Astrocyte (in vitro differentiated cells and primary cell): Measurements from ENCODE around the gene GMPPA. TPM values are rescaled to one million over a fixed set of nuclear protein-coding genes. Genes with fewer than 3 reads are reported as not detected.
A peak's percentile ranks its signal among the peaks of the same experiment; 100 is the strongest.

ENCODE experiments used
- DNase-seq: peaks from one replicate; pipeline ENCODE4 v3.0.0-alpha.2; 2010; ENCODE audit warnings: low read depth
- FAIRE-seq: peaks from 2 replicates; lab custom pipeline; 2011; peaks lifted over from hg19 to GRCh38; lab: Jason Lieb, UNC
- H2AFZ ChIP-seq: 2 replicates; pipeline ENCODE4 v1.6.0; 2012; ENCODE audit warnings: low read depth, low read length, inconsistent platforms
- H3K27ac ChIP-seq: 2 replicates; pipeline ENCODE4 v1.5.1; 2011; ENCODE audit warnings: low read depth, low read length, inconsistent platforms
- H3K27me3 ChIP-seq: 2 replicates; pipeline ENCODE4 v1.6.0; 2011; ENCODE audit warnings: low read length, inconsistent platforms; ENCODE audit not compliant: insufficient read depth
- H3K36me3 ChIP-seq: 2 replicates; pipeline ENCODE4 v1.5.1; 2011; ENCODE audit warnings: low read length, inconsistent platforms; ENCODE audit not compliant: insufficient read depth
- H3K4me1 ChIP-seq: 2 replicates; pipeline ENCODE4 v1.5.1; 2011; ENCODE audit warnings: low read length, inconsistent platforms; ENCODE audit not compliant: insufficient read depth
- H3K4me2 ChIP-seq: 2 replicates; pipeline ENCODE4 v1.6.0; 2012; ENCODE audit warnings: low read length, inconsistent platforms
- H3K4me3 ChIP-seq: 2 replicates; pipeline ENCODE4 v1.5.1; 2011; ENCODE audit warnings: low read depth, mild to moderate bottlenecking, low read length, inconsistent platforms; ENCODE audit not compliant: insufficient read depth
- H3K79me2 ChIP-seq: 2 replicates; pipeline ENCODE4 v1.6.0; 2012; ENCODE audit warnings: mild to moderate bottlenecking, low read length, inconsistent platforms; ENCODE audit not compliant: insufficient read depth
- H3K9ac ChIP-seq: 2 replicates; pipeline ENCODE4 v1.6.0; 2012; ENCODE audit warnings: mild to moderate bottlenecking, low read length, inconsistent platforms
- H3K9me3 ChIP-seq: 2 replicates; pipeline ENCODE4 v1.5.1; 2012; ENCODE audit warnings: low read depth, mild to moderate bottlenecking, low read length, inconsistent platforms; ENCODE audit not compliant: insufficient read depth
- H4K20me1 ChIP-seq: 2 replicates; pipeline ENCODE4 v1.6.0; 2012; ENCODE audit warnings: low read length, inconsistent platforms; ENCODE audit not compliant: insufficient read depth
- H3K27ac Mint-ChIP-seq: one replicate; pipeline ENCODE4 v1.8.0; 2021; ENCODE audit warnings: mild to moderate bottlenecking, mixed read lengths; ENCODE audit not compliant: unreplicated experiment
- H3K27me3 Mint-ChIP-seq: one replicate; pipeline ENCODE4 v1.8.0; 2021; ENCODE audit warnings: low read depth, mixed read lengths; ENCODE audit not compliant: unreplicated experiment
- H3K36me3 Mint-ChIP-seq: one replicate; pipeline ENCODE4 v1.8.0; 2021; ENCODE audit warnings: low read depth, mixed read lengths; ENCODE audit not compliant: unreplicated experiment
- H3K4me1 Mint-ChIP-seq: one replicate; pipeline ENCODE4 v1.8.0; 2021; ENCODE audit warnings: low read depth, mixed read lengths; ENCODE audit not compliant: unreplicated experiment
- H3K4me3 Mint-ChIP-seq: one replicate; pipeline ENCODE4 v1.8.0; 2021; ENCODE audit warnings: mild to moderate bottlenecking, moderate library complexity, mixed read lengths; ENCODE audit not compliant: unreplicated experiment
- H3K9me3 Mint-ChIP-seq: one replicate; pipeline ENCODE4 v1.8.0; 2021; ENCODE audit warnings: mild to moderate bottlenecking, mixed read lengths; ENCODE audit not compliant: unreplicated experiment
- CTCF ChIP-seq: IDR thresholded peaks from 2 replicates; pipeline ENCODE4 v1.5.1; 2011; ENCODE audit warnings: low read depth, mild to moderate bottlenecking, inconsistent platforms, low read length, moderate library complexity; ENCODE audit not compliant: insufficient read depth
- EZH2 ChIP-seq: IDR thresholded peaks from 2 replicates; pipeline ENCODE4 v1.6.1; 2012; ENCODE audit warnings: mild to moderate bottlenecking, low read length, inconsistent platforms; ENCODE audit not compliant: insufficient read depth
- total RNA-seq: library from RNA; stranded (reverse); gene quantifications from 2 replicates; pipeline ENCODE4 v1.2.1, GENCODE V29; 2021

Gene GMPPA
- total RNA-seq, 1 donor from 2014 or later = 49.5 TPM

- Histone ChIP-seq H3K4me3 (no peak overlapping the region), H3K36me3 (peaks cover 13% of the 10 kb centered on the region), H3K4me1 (peaks cover 32% of the 10 kb centered on the region), H4K20me1 (peaks cover 56% of the 10 kb centered on the region), H3K79me2 (peaks cover 35% of the 10 kb centered on the region), H3K27ac (no peak overlapping the region), H3K4me2 (peak overlapping the region; percentile 54), H3K27me3 (no peaks in the 10 kb centered on the region), H2AFZ (no peak overlapping the region), H3K9me3 (no peaks in the 10 kb centered on the region), H3K9ac (peak overlapping the region; percentile 37)
- Mint-ChIP-seq H3K4me3 (peak overlapping the region; percentile 40), H3K27me3 (peaks cover 2% of the 10 kb centered on the region), H3K9me3 (no peaks in the 10 kb centered on the region), H3K4me1 (peaks cover 7% of the 10 kb centered on the region), H3K27ac (no peak overlapping the region), H3K36me3 (peaks cover 7% of the 10 kb centered on the region)
- FAIRE-seq (no peak), DNase-seq (no peak)
- TF ChIP-seq CTCF (no peak), EZH2 (no peak)
Observed at GRCh38 chr2:219538956-219539788, 40.5 kb downstream of the GMPPA start.

GRCh38 chr2:219539926-219540678, 41.4 kb downstream of the GMPPA start:
- Histone ChIP-seq H4K20me1 (peaks cover 56% of the 10 kb centered on the region), H3K27ac (no peak overlapping the region), H3K4me2 (no peak overlapping the region), H3K36me3 (peaks cover 13% of the 10 kb centered on the region), H3K27me3 (no peaks in the 10 kb centered on the region), H3K79me2 (peaks cover 35% of the 10 kb centered on the region), H3K9ac (no peak overlapping the region), H3K9me3 (no peaks in the 10 kb centered on the region), H3K4me3 (no peak overlapping the region), H2AFZ (no peak overlapping the region), H3K4me1 (peaks cover 36% of the 10 kb centered on the region)
- FAIRE-seq (no peak), DNase-seq (no peak)
- TF ChIP-seq EZH2 = no peak
- Mint-ChIP-seq H3K36me3 (peaks cover 8% of the 10 kb centered on the region), H3K9me3 (no peaks in the 10 kb centered on the region), H3K4me3 (no peak overlapping the region), H3K27ac (no peak overlapping the region), H3K4me1 (peaks cover 12% of the 10 kb centered on the region), H3K27me3 (peaks cover 6% of the 10 kb centered on the region)

GRCh38 chr2:219540784-219541504, 42.3 kb downstream of the GMPPA start:
- no peak overlapping the region for H3K4me3 ChIP-seq
- H3K4me3 Mint-ChIP-seq = peak overlapping the region; percentile 74
- H3K27me3 Mint-ChIP-seq = peaks cover 9% of the 10 kb centered on the region
- H3K36me3 ChIP-seq = peaks cover 13% of the 10 kb centered on the region
- peaks cover 12% of the 10 kb centered on the region for H3K4me1 Mint-ChIP-seq
- H3K27ac ChIP-seq = no peak overlapping the region
- H3K4me2 ChIP-seq = peak overlapping the region; percentile 96
- H3K27ac Mint-ChIP-seq = peak overlapping the region; percentile 86
- H3K9ac ChIP-seq = no peak overlapping the region
- no peak for DNase-seq
- peaks cover 10% of the 10 kb centered on the region for H3K36me3 Mint-ChIP-seq
- peaks cover 33% of the 10 kb centered on the region for H3K4me1 ChIP-seq
- no peaks in the 10 kb centered on the region for H3K9me3 ChIP-seq
- no peaks in the 10 kb centered on the region for H3K9me3 Mint-ChIP-seq
- H3K27me3 ChIP-seq = no peaks in the 10 kb centered on the region
- peaks cover 56% of the 10 kb centered on the region for H4K20me1 ChIP-seq
- TF ChIP-seq CTCF = no peak
- no peak for TF ChIP-seq EZH2
- H3K79me2 ChIP-seq = peaks cover 35% of the 10 kb centered on the region
- FAIRE-seq = no peak
- no peak overlapping the region for H2AFZ ChIP-seq
